Left ventricle myocardium superior (tissue), 1 donor: ENCODE measurements around the gene TRIM9. TPM values are rescaled to one million over a fixed set of nuclear protein-coding genes. Genes with fewer than 3 reads are reported as not detected.
"Not testable (repeated sequence)": the region's sequence is repeated elsewhere in the genome, so short reads cannot be mapped to it uniquely, and the experiment has no call there.

ENCODE experiments used
- ATAC-seq: fragments of 200-7000 bp; cut with Tn5 transposase; one replicate; pipeline ENCODE4 v1.9.1; 2020; ENCODE audit warnings: mild to moderate bottlenecking, moderate library complexity
- DNase-seq: peaks from one replicate; pipeline ENCODE4 v3.0.0-alpha.2; 2020
- intact Hi-C: fragments of 100-400 bp; cut with micrococcal nuclease; formaldehyde crosslinking; loops from one replicate; pipeline ENCODE4 v1.11.0; 2022
- total RNA-seq: library from RNA; stranded (reverse); fragmentation: NEBNext Ultra II Directional; extraction: Animal tissue kit (Norgen Biotek cat#: 25700); gene quantifications from one replicate; pipeline ENCODE4 v1.2.1, GENCODE V29; 2021
- donor health status: DM: no; HTN: yes; CAD: no; lungs with severe emphysema.

TRIM9 gene
- total RNA-seq, 1 donor from 2014 or later, result 0.42 TPM

DNA sequence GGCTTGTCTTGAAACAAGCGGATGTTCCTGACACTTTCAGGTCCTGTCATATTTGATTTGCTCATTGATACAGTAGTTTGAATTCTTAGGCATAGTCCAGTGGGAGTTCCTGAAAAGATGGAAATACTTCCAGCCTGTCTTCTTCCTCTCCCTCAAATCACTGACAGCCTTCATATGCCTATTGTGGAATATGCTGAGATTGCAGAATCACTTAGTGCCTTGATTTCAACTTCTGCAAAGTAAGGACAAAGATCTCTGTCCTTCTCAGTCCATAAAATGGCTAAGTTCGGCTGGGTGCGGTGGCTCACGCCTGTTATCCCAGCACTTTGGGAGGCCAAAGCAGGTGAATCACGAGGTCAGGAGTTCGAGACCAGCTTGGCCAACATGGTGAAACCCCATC, 143.9 kb downstream of the TRIM9 start:
- intact Hi-C loops, result loop anchor here (10.0 kb wide), 1 partner anchor 824 kb away; no protein-coding TSS in a partner anchor
- ATAC-seq (no peak), DNase-seq (no peak)

DNA sequence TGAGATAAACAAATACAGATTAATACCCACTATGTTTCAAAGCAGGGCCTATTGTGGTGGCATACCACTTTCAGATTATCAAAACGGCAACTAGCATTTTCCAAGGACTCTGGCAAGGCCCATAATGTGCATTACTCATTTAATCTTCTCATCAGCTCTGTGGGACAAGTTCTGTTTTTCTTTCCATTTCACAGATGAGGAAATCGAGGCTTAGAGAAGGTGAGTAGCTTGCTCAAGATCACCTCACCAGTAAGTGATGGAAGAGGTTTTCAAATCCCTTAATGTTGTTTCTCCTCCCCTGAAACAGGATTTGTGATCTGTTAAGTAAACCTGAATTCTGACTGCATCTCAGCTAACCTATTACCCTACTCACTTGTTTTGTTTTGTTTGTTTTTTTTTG, 146.7 kb downstream of the TRIM9 start:
- intact Hi-C loops, result no loop called here
- no peak for DNase-seq
- no peak for ATAC-seq

DNA sequence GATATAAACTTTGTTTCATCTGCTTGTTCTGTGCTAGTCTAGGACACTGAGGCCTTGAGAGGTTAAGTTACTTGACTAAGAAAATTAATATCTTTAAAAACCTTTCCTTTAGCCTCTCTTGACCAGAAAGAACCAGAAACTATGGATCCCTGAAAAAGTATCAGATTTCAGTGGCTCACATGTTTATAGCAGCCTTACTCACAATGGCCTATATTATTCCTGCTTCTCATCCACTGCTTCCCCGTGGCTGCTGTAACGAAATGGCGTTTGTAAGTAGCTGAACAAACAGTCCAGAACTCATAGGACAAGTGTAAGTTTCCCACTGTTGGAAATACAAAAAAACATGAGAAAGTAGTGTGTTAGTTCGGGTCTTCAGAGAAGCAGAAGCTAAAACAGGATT, 147.5 kb downstream of the TRIM9 start:
- ATAC-seq, result no peak
- intact Hi-C loops, result no loop called here
- DNase-seq, result no peak

DNA sequence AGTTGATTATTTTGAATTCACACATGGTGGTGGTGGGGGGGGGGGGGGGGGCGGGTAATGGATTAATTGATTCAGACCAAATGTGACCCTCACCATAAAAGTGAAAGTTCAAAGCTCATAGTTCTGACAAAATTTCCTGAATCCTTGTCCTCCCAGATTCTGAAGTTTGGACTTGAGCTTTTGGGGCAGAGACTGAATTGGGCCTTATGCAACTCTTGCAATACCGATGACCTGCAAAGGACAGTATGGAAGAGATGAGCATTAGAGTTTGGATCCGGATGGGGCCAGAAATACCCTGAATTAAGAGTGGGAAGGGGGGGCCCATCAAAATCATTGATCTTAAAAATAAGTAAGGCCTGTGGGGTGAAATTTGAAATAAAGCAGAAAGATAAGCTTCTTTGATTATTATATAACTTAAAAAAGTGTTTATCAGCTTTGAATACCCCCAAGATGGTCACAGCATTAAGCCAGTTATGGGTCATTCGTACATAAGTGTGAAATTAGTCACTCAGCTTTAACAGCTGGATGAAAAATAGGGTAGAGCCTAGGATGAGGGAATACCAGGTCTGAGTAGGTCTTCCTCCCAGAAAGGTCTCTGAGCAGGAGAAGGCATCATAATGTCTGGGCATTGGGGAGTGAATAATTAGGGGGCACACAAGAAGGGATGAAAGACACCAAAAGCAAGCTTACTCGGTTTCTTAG, 148.5 kb downstream of the TRIM9 start:
- intact Hi-C loops, result no loop called here
- ATAC-seq (no peak), DNase-seq (no peak)

DNA sequence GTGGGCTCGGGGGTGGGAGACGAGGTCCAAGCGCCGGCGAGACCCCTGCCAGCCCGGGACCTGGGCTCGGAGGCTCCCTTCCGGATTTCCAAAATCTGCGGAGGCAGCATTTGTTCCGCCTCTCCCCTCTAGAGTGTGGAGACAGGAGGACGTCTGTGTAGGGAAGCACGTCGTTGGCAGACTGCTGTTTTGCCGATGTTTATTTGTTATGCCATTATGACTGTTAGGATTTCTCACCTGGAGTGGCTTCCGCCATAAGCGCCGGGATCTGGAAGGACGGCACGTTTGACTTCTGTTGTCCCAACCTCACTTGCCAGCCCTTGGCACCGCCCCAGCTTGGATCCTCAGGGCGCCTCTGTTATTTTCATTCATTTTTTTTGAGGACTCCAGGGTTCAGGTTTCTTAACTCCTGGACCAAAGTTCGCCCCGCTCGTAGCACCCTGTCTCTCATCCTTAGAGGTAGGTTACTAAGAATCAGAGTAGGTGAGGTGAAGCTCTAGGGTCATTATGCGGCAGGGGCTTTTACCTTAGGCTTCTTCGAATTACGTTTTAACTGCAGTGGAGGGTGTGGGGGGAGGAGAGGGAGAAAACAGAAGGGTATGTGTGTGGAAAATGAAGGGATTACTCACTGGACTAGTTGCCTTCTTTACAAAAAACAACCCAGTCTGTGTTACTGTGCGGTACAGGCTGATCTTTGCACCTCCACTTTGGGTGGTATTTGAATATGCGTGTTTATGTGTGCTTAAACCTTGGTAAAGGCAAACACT, 150.1 kb downstream of the TRIM9 start:
- DNase-seq, result peak; percentile 71
- peak; percentile 74 for ATAC-seq
- intact Hi-C loops, result no loop called here

DNA sequence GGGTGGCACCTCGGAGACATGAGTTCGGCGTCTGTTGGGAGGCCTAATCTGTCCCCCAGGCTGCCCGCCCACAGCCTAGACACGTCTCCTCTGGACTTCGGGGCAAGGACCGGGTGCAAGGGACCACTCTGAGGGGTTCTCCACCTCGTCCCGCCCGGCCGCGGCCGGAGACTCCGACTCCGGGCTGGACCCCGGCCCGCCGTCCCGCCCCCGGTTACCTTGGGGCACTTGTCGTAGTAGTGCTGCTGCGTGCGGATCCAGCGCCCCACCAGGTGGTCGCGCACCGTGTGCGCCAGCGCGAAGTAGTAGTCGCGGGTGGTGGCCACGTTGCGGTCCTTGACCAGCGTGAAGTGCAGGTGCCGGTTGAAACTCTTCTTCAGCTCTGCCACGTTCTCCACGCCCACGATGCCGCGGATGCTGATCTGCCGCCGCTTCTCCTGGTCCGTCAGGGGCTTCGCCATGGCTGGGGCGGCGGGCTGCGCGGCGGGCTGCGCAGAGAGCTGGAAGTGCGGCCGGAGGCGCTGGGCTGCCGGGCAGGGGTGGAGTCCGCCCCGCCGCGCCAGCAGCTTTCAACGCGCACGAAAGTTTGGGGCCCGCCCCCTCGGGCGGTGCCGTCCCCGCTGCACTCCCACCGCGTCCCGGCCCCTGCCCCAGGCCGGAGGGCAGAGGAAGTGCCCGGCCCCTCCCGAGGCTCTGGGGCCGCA, 150.8 kb downstream of the TRIM9 start, which contains the start of gene PYGL:
Gene PYGL (minus strand): TSS at position 541 of the 704 bp plus-strand sequence. CDS start 80 bp downstream, at position 461.
- intact Hi-C loops, result no loop called here
- peak; percentile 97 for ATAC-seq
- DNase-seq, result peak; percentile 89

DNA sequence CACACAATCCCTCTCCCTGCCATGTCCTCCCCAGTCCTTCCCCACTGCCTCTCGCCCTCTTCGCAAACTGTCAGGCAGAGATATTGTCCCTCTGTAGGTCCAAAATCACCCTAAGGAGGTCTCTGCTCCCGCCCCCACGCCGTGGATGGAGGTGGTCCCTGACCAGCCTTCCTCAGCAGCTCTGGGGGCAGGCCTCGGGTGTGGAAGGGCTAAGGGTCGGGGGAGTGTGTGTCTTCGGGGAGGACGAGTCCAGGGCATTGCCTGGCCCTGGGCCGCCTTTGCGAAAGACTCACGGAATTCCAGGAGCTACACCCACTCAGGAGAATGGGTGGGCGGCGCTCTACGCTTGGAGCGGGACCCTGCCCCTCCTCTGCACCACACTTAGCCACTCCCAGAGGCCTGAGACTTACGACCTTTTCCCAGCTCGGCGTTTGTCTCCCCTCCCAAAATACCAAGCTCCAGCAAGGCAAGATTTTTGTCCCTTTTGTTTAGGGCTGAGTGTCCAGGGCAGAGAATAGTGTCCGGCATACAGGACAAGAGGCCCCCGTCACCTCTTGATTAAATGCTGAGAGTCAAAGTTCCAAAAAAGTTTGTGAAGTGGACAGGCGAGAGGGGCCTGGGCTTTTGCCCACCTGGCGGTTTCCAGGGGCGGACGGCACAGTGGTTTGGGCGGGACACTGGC, 151.5 kb downstream of the TRIM9 start:
- DNase-seq (peak; percentile 73), ATAC-seq (peak; percentile 80)
- intact Hi-C loops, result no loop called here

DNA sequence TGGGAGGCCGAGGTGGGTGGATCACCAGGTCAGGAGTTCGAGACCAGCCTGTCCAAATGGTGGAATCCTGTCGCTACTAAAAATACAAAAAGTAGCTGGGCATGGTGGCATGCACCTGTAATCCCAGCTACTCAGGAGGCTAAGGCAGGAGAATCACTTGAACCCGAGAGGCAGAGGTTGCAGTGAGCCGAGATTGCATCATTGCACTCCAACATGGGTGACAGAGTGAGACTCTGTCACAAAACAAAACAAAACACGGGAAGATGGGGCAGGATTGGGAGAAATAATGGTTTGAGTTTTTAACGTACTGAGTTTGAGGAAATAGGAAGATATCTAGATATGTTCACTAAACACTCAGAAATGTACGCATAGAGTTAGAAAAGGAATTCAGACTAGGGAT, 153.3 kb downstream of the TRIM9 start:
- DNase-seq, ATAC-seq, intact Hi-C loops: not testable (repeated sequence)

DNA sequence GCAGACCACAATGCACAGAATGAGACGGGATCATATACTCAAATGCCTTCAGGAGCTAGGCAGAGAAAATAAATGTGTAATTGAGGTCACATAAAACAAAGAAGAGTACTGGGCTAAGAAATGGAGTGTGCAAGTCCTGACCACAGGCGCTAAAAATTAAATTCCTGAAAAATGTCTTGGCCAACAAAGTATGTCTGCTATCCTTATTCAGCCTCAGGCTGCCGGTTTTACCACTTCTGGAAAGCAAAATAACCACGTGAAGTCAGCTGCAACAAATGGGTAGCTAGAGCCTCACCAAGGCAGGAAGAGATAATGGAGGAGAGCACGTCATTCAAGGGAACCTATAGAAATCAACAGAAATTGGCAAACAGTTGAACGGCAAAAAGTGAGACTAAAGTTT, 153.8 kb downstream of the TRIM9 start:
- no peak for ATAC-seq
- intact Hi-C loops, result no loop called here

DNA sequence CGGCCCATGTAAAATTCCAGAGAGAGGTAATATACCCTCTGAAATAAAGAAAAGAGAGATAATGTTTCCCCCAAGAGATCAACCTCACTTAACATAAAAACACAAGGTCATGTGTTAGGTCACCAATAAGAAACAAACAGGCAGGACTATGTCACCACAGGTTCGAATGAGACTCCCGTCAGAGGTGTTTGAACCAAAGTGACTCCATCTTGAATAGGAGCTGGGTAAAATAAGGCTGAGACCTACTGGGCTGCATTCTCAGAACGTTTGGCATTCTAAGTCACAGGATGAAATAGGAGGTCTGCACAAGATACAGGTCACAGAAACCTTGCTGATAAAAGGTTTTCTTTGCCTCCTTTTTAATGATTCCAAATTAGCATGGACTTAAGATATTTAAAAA, 157.1 kb downstream of the TRIM9 start:
- intact Hi-C loops, result no loop called here
- DNase-seq, result no peak
- ATAC-seq, result no peak

More for the DNA sequence above, 153.8 kb downstream of the TRIM9 start:
- no peak for DNase-seq

DNA sequence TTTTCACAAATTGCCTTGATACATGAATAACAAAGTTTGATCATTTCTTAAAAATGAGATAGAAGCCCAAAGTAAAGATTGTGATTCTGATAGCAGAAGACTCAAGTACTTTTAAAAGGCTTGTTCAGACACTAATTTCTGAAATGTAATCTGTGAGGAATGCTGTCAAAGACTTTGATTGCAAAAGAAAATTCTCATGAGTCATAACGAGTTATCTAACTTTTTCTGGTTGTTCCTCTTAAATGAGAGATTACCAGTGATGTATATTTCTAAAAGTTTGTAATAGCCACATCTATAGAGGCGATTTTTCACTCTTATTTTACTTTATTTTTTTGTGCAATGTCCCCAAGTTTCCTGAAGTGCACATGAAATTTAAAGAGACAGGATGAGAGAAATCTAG, 157.6 kb downstream of the TRIM9 start:
- no peak for ATAC-seq
- no peak for DNase-seq
- intact Hi-C loops, result no loop called here

DNA sequence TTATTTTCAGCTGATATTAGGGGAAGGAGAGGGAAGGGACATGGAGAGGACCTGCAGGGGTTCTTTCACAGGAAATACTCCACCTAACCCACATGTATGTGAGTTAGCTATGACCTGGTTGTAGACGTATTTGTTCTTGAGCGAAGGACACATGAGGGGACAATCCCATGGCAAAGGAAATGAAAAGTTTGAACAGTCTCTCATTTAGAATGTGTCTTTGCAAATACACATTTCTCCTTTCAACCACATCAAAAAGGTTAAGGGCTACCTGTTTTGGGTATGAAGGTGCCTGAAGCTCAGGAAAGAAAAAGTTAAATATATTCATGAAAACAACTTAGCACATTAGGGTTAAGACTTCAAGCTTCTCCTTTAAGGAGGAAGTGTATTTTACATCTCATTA, 158.0 kb downstream of the TRIM9 start:
- ATAC-seq, result no peak
- DNase-seq, result no peak
- intact Hi-C loops, result no loop called here

DNA sequence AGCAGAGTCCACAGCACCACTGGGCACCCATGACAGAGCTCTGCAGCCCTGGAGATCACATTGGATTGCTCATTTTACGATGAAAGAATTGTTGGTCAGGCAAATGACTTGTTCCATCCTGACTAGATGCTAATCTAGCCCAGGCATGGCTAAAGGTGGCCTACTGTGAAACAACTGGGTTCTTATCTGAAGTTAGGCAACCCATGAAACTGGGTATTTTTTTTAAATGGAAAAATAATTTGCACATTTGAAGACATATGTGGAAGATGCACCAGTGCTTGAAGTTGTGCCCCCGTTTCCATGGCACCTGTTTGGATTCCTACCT, 158.9 kb downstream of the TRIM9 start:
- intact Hi-C loops, result no loop called here
- ATAC-seq, result no peak
- no peak for DNase-seq

DNA sequence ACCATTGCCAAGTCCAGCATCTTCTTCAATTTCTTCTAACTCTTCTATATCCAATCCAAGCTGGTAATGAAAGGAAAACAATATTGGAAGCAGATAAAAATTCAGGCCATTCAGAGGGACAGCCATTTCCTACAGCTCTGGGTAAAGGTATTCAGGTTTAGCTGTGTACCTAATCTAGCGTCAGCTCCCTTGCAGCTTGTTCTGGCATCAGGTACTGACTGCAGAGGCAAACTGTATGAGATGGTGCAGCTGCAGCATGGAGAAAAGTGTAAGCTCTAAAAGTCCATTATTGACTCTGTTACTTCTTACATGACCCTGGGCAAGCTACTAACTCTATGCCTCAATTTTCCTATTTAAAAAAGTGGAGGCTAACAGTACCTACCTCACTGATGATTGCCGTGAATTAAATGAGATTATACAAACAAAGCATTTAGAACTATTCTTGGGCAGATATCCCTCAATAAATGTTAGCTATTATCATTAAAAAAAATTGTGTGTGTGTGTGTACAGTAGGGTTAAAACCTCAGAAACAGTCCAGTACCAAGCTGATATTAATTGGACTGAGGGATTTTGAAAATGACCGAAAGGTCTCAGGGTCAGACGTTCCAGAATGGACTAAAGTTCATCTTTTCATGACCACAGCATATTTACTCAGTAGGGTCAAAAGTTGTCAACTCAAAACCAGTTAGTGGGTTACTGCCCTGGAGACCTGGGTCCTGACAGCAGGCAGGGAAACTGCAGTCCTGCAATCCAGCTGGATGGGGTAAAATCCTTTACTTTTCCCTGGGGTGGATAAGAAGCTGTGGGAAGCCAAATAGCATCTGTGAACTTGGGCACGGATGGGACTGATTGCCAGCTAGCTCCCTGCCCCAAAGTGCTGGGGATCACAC, 159.5 kb downstream of the TRIM9 start:
- DNase-seq (no peak), ATAC-seq (no peak)
- intact Hi-C loops, result no loop called here

DNA sequence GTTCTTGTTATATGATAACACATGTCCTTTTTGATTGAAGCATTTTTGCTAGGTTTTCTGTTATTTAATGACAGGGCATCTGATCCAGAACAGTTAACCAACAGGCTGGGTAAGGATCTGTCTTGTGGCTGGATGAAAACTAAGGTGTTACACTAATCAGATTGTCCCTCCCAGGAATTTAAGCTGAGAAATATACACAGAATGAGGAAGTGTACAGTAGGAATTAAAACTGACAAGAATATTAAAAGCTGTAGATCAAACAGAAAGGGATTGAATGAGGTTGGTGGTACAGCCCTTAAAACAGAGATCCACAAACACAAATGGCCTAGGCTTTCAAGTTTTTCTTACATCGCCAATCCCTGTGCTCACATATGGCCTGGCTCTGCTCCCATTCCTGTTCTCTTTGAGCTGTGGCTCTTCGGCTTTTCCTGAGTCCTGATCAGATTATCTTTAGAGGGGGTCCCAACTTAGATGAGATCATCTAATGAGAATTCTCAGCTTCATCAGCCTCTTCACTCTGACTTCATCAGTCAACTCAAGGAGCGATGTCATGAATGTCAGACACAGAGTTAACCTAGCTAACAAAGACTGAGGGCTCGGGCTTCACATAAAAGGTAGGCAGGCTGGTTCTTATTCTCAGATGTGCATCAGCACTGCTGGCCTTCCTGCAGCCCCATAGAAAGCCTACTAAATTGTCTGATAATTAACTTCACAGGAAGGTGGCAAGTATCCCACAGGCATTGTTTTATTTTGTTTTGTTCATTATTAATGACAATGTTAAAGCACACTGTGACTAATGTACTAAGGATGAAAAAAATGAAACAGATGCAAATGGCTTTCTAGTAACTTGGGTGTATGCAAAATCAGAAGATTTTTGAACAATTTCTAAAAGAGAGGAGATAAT, 162.1 kb downstream of the TRIM9 start:
- DNase-seq (no peak), ATAC-seq (no peak)
- intact Hi-C loops, result no loop called here

DNA sequence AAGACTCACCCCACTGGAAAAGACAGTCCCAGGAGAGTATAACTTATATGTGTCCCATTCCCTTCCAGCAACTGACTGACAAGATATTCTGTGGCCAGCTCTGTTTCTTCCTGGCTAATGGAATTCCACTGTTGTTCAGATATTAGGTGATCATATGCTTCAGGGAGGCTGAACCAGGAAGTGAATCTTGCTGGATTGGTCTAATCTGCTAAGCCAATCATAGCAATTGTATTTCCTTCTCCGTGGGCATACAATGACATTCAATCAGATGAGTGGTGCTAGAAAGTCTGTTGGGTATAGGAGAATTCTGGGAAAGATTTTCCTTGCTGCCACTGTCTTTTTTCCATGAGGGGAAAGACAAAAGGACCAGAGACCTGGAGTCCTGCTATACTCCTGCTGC, 162.7 kb downstream of the TRIM9 start:
- no peak for ATAC-seq
- DNase-seq, result no peak
- intact Hi-C loops, result no loop called here

DNA sequence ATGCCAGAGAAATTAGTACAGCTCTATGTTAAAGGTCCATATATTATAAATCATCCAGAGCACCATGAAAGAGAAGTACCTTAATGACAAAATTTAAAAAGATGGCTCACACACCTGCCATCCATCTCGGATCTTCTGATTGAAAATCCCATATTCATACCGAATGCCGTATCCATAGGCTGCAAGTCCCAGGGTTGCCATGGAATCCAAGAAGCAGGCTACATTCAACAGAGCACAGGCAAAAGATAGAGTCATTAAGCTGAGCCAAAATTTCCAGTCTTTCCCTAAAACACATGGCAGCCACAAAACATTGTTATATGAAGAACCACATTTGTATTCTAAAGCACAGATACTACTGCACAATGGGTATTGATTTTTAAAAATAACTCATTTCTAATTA, 163.3 kb downstream of the TRIM9 start:
- DNase-seq (no peak), ATAC-seq (no peak)
- intact Hi-C loops, result no loop called here

DNA sequence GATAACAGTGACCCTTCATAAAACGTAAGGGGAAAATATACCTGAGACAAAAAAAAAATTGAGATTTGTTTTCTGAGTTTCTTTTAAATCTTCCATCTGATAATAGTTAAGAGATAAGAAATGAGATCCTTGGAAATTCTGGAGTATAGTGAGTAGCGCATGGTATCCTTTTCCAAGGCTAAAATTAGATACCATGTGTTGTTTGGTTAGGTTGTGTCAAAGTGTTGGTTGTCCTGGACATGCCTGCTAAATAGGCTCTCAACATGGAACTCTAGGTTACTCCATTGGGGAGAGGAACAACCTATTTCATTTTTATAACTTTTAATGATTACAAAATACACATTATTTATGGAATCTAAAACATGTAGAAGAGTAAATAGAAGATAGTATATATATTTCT, 165.4 kb downstream of the TRIM9 start:
- intact Hi-C loops, result no loop called here
- ATAC-seq, result no peak

More for the DNA sequence above, 165.4 kb downstream of the TRIM9 start:
- no peak for DNase-seq
